Mucosa of descending colon (tissue), 3 donors: ENCODE measurements around the gene PI4KA. TPM values are rescaled to one million over a fixed set of nuclear protein-coding genes. Genes with fewer than 3 reads are reported as not detected.
"Not testable (repeated sequence)": the region's sequence is repeated elsewhere in the genome, so short reads cannot be mapped to it uniquely, and the experiment has no call there.

Source experiments
- ATAC-seq: fragments of 200-7000 bp; cut with Tn5 transposase; one replicate; pipeline ENCODE4 v1.9.1; 2020; ENCODE audit warnings: mild to moderate bottlenecking, moderate library complexity
- DNase-seq, 3 donors: peaks; one replicate each; pipeline ENCODE4 v3.0.0-alpha.2; 2020
- H3K36me3 ChIP-seq: fragments of 200-600 bp; one replicate; pipeline ENCODE4 v1.8.0; 2021; ENCODE audit warnings: low read depth, mild to moderate bottlenecking
- H3K4me1 ChIP-seq: fragments of 200-600 bp; one replicate; pipeline ENCODE4 v1.8.0; 2021; ENCODE audit warnings: low read depth, mild to moderate bottlenecking
- H3K4me3 ChIP-seq: fragments of 200-600 bp; one replicate; pipeline ENCODE4 v1.8.0; 2021; ENCODE audit warnings: mild to moderate bottlenecking
- H3K9me3 ChIP-seq: fragments of 200-600 bp; one replicate; pipeline ENCODE4 v1.8.0; 2021; ENCODE audit warnings: mild to moderate bottlenecking
- CTCF ChIP-seq: fragments of 200-600 bp; IDR thresholded peaks from one replicate; pipeline ENCODE4 v1.8.0; 2022; ENCODE audit warnings: antibody characterized with exemption, mild to moderate bottlenecking
- intact Hi-C, 2 donors: fragments of 100-400 bp; cut with DNase I in 1 of 2; cut with micrococcal nuclease in 1 of 2; formaldehyde crosslinking; loops; one replicate each; pipeline versions ENCODE4 v1.11.0 to v1.11.1; 2022; cut with DNase I, micrococcal nuclease
- total RNA-seq, 3 donors: library from RNA; stranded (reverse); fragmentation: NEBNext Ultra II Directional in 2 of 3; extraction: Animal tissue kit (Norgen Biotek cat#: 25700) in 2 of 3; gene quantifications; one replicate each; pipeline versions ENCODE4 v1.2.1 to v1.2.4, GENCODE V29; 2021 to 2023
- donor health status: DM: no; HTN: no; CAD: no; lungs with moderate emphysema.
- donor health status: DM: no; HTN: no; CAD: no.
- donor health status: DM: no; HTN: yes; CAD: no.

Gene PI4KA
- total RNA-seq, 3 donors from 2014 or later: 77.7 to 130 (median 95.0) TPM

DNA sequence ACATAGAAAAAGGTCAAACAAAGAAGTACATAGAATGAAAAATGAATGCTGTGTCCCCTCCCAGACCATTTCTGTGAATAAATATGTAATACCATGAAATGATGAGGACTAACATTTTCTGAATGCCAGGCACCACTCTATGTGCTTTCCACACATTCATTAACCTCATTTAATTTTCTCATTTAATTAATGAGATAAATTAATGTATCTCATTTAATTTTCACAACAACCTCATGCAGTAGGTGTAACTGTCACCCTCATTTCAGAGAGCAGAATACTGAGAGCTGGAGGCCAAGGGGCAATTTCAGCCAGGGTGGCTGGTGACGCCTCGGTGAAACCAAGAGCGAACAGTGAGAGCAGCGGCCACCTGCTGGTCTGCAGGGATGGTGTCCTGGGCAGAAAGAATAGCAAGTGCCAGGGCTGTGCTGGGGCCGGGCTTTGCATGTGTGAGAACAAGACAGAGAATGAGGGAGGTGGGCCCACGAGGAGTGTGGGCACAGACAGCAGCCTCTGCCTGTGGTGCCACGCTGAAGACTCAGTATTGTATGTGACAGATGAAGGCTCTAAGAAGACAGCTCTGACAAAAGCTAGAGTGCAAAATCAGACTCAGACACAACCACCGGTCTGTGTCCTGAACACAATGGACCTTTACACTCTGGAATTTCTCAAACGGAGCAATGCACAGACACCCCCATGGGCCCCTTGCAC is 86.5 kb downstream of the PI4KA start:
- intact Hi-C loops: no loop called here
- no peak for ATAC-seq

GRCh38 chr22:20769496-20769826 is 89.2 kb downstream of the PI4KA start:
- intact Hi-C loops, H3K9me3 ChIP-seq, H3K4me3 ChIP-seq, ATAC-seq, H3K36me3 ChIP-seq, DNase-seq, H3K4me1 ChIP-seq: not testable (repeated sequence)

More for the DNA sequence above, 86.5 kb downstream of the PI4KA start:
- H3K9me3 ChIP-seq: no peaks in the 10 kb centered on the region
- H3K4me1 ChIP-seq: no peaks in the 10 kb centered on the region
- H3K4me3 ChIP-seq: no peak overlapping the region
- no peak for TF ChIP-seq CTCF
- no peaks in the 10 kb centered on the region for H3K36me3 ChIP-seq
- DNase-seq: no peak

DNA sequence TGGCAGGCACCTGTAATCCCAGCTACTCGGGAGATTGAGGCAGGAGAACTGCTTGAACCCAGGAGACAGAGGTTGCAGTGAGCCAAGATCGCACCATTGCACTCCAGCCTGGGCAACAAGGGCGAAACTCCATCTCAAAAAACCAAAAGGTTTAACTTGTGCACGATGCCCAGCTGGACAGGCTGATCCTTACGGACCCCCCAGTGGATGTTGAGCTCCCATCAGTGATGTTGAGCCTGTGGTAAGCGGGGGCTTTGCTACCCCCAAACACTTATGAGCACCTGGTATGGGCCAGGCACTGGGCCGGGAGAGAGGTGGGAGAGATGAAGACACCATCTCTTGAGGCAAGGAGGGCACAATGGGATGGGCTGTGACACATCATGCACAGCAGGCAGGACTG is 92.1 kb downstream of the PI4KA start:
- no peak overlapping the region for H3K4me3 ChIP-seq
- no peaks in the 10 kb centered on the region for H3K36me3 ChIP-seq
- no peaks in the 10 kb centered on the region for H3K4me1 ChIP-seq
- no peak for DNase-seq
- no peak for TF ChIP-seq CTCF
- intact Hi-C loops: no loop called here
- no peaks in the 10 kb centered on the region for H3K9me3 ChIP-seq
- ATAC-seq: no peak

DNA sequence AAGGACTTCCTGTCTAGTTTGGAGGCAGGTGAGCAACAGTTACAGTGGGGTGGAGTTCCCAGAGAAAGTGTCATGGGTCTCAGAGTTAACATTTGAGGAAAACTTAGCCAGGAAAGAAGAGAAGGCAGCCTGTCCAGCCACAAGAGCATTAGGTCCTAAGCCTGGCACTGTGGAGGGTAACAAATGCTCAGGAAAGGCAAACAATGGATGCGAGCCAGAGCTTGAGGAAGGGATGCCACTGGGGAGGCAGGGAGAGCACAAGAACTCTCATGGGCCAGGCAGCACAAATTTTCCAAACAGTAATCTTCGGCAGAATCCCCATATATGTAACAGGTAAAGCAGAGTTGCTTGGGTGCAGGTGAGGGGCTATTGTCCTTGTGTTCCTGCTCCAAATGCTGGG is 92.7 kb downstream of the PI4KA start:
- Histone ChIP-seq H3K9me3 (no peaks in the 10 kb centered on the region), H3K4me1 (no peaks in the 10 kb centered on the region), H3K4me3 (no peak overlapping the region), H3K36me3 (no peaks in the 10 kb centered on the region)
- DNase-seq (no peak), ATAC-seq (no peak)
- intact Hi-C loops: no loop called here
- TF ChIP-seq CTCF: no peak

DNA sequence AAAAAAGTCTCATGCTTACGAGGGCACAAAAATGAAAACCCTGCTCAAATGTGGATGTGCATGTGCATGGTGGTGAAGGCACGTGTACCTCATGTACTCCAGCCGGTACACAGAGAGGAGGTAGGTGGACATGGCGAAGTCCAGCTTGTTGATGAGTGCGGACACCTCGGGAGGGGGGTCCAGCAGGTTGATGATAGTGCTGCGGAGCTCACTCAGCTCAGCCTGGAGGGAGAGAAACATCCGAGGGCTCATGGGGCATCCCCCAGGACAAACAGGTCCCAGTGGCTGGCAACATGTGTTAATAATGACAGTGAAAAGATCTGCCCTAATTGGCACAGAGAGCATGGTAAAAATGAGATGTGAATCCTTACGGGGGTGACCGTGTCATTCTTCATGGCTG is 93.9 kb downstream of the PI4KA start:
- Histone ChIP-seq H3K36me3 (no peaks in the 10 kb centered on the region), H3K4me3 (no peak overlapping the region), H3K9me3 (no peaks in the 10 kb centered on the region), H3K4me1 (no peaks in the 10 kb centered on the region)
- no peak for TF ChIP-seq CTCF
- no peak for DNase-seq
- intact Hi-C loops: no loop called here
- no peak for ATAC-seq

DNA sequence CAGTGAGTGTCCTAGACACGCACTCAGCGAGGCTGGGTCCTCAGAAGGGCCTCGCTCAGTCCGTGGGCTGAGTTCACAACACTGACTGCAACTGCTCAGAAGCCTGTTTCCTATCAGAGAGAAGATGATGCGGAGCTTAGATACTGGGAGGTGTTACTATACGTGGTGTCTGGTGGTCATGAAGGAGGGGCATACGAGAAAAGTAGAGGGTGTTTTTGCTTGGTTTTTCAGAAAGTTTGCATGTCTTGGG is 94.2 kb downstream of the PI4KA start:
- Histone ChIP-seq H3K9me3 (no peaks in the 10 kb centered on the region), H3K4me1 (no peaks in the 10 kb centered on the region), H3K36me3 (no peaks in the 10 kb centered on the region), H3K4me3 (no peak overlapping the region)
- DNase-seq (no peak), ATAC-seq (no peak)
- no peak for TF ChIP-seq CTCF
- intact Hi-C loops: no loop called here
